PC-3 (cell line): ENCODE results near the gene ANTXR2. TPM values are rescaled to one million over a fixed set of nuclear protein-coding genes. Genes with fewer than 3 reads are reported as not detected.

Source experiments
- ATAC-seq: fragments of 200-7000 bp; cut with Tn5 transposase; 2 replicates; pipeline ENCODE4 v1.9.1; 2020; ENCODE audit warnings: mild to moderate bottlenecking, moderate library complexity
- BruUV-seq: library from RNA; stranded (reverse); fragments of 400-500 nt; replicated peaks from 2 replicates; lab custom pipeline; 2021; lab: Mats Ljungman, UMichigan
- CTCF ChIA-PET: fragments of 300-600 bp; sonication (Branson Sonifier 250); formaldehyde crosslinking; loops from one replicate; lab custom pipeline; 2022; ENCODE audit warnings: antibody characterized with exemption; lab: Charles Lee
- POLR2A ChIA-PET: fragments of 300-600 bp; sonication (Branson Sonifier 250); formaldehyde crosslinking; loops from one replicate; lab custom pipeline; 2022; ENCODE audit warnings: antibody characterized with exemption; ENCODE audit not compliant: unreplicated experiment; lab: Charles Lee
- DNase-seq: peaks from one replicate; pipeline ENCODE4 v3.0.0-alpha.2; 2015
- H2AFZ ChIP-seq: fragments of 300-600 bp; sonication (generic); 2 replicates; pipeline ENCODE4 v1.6.0; 2016; ENCODE audit warnings: antibody characterized with exemption, low read length
- H3F3A ChIP-seq: fragments of 300-600 bp; sonication (generic); one replicate; pipeline ENCODE4 v1.6.0; 2017; ENCODE audit warnings: antibody characterized with exemption, low read length, control low read depth, mild to moderate bottlenecking; ENCODE audit not compliant: unreplicated experiment
- H3K27ac ChIP-seq: fragments of 300-600 bp; sonication (generic); 2 replicates; pipeline ENCODE4 v1.5.1; 2016; ENCODE audit warnings: mild to moderate bottlenecking, low read length
- H3K27me3 ChIP-seq: fragments of 300-600 bp; sonication (generic); 2 replicates; pipeline ENCODE4 v1.6.1; 2016; ENCODE audit warnings: low read length, mixed read lengths
- H3K36me3 ChIP-seq: fragments of 300-600 bp; sonication (generic); 2 replicates; pipeline ENCODE4 v1.6.1; 2016; ENCODE audit warnings: low read depth, mixed run types, low read length, mixed read lengths
- H3K4me1 ChIP-seq: fragments of 300-600 bp; sonication (generic); 2 replicates; pipeline ENCODE4 v1.5.1; 2016; ENCODE audit warnings: low read length; ENCODE audit not compliant: insufficient read depth
- H3K4me2 ChIP-seq: fragments of 300-600 bp; sonication (generic); 2 replicates; pipeline ENCODE4 v1.6.0; 2016; ENCODE audit warnings: low read length
- H3K4me3 ChIP-seq: fragments of 300-600 bp; sonication (generic); 2 replicates; pipeline ENCODE4 v1.5.1; 2016; ENCODE audit warnings: mild to moderate bottlenecking, low read length, mixed read lengths
- H3K79me2 ChIP-seq: fragments of 300-600 bp; sonication (generic); 2 replicates; pipeline ENCODE4 v1.6.1; 2017; ENCODE audit warnings: low read length, mixed read lengths
- H3K9ac ChIP-seq: fragments of 300-600 bp; sonication (generic); 2 replicates; pipeline ENCODE4 v1.6.0; 2016; ENCODE audit warnings: mild to moderate bottlenecking, low read length
- H3K9me2 ChIP-seq: fragments of 300-600 bp; sonication (generic); replicated peaks from 2 replicates; pipeline ENCODE4 v1.6.1; 2016; ENCODE audit warnings: mixed run types, low read length, mixed read lengths
- H3K9me3 ChIP-seq: fragments of 300-600 bp; sonication (generic); 2 replicates; pipeline ENCODE4 v1.6.1; 2016; ENCODE audit warnings: low read length, mixed read lengths
- H4K20me1 ChIP-seq: fragments of 300-600 bp; sonication (generic); 2 replicates; pipeline ENCODE4 v1.6.1; 2016; ENCODE audit warnings: low read length, mixed read lengths
- EZH2 ChIP-seq: fragments of 300-600 bp; sonication (generic); IDR thresholded peaks from one replicate; pipeline ENCODE4 v1.6.1; 2017; ENCODE audit warnings: antibody characterized with exemption, mild to moderate bottlenecking, low read length; ENCODE audit not compliant: unreplicated experiment
- EZH2phosphoT487 ChIP-seq: fragments of 300-600 bp; sonication (generic); IDR thresholded peaks from 2 replicates; pipeline ENCODE4 v1.6.1; 2018; ENCODE audit warnings: mild to moderate bottlenecking, antibody characterized with exemption, low read length, borderline replicate concordance
- intact Hi-C: fragments of 100-400 bp; cut with micrococcal nuclease; formaldehyde crosslinking; loops from 2 replicates; pipeline ENCODE4 v1.9.0; 2023
- total RNA-seq: library from RNA; depleted of rRNA; stranded (reverse); fragments of >200 nt; gene quantifications from 2 replicates; pipeline ENCODE4 v1.2.3, GENCODE V29; 2014
- TF ChIP-seq, protein P1 (sequence below): fragments of 300-600 bp; sonication (generic); conservative IDR thresholded peaks from 2 replicates; pipeline ENCODE4 v1.5.1; 2017; ENCODE audit warnings: antibody characterized with exemption, low read depth, mild to moderate bottlenecking, low read length

ANTXR2 gene
- total RNA-seq, 1 experiment from 2014 or later, result 43.9 TPM

DNA sequence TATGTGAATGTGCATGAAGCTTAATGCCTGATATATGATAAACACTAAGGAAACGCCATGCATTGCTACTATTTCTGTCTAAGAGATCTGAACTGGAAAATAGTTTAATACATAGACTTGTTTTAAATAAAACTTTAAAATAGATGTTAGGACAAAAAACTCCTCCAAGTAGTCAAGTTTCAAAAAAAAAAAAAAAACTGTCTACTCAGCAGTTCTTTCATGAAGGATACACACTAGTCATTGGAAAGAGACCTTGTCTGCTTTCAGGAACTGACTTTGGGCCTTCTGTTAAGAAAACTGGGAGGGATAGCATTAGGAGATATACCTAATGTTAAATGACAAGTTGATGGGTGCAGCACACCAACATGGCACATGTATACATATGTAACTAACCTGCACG is 138.4 kb downstream of the ANTXR2 start:
- H2AFZ ChIP-seq, result no peak overlapping the region
- H3F3A ChIP-seq, result no peaks in the 10 kb centered on the region
- no peaks in the 10 kb centered on the region for H4K20me1 ChIP-seq
- ATAC-seq (no peak), DNase-seq (no peak)
- H3K27me3 ChIP-seq, result no peaks in the 10 kb centered on the region
- POLR2A ChIA-PET, result interaction anchor here (0.6 kb wide), 1 partner anchor 1954 kb away, joined by 4 read pairs; no protein-coding TSS in a partner anchor
- H3K4me3 ChIP-seq, result no peak overlapping the region
- no peaks in the 10 kb centered on the region for H3K79me2 ChIP-seq
- no peak overlapping the region for H3K4me2 ChIP-seq
- TF ChIP-seq EZH2phosphoT487, result no peak
- TF ChIP-seq EZH2, result no peak
- TF ChIP-seq, protein P1, sequence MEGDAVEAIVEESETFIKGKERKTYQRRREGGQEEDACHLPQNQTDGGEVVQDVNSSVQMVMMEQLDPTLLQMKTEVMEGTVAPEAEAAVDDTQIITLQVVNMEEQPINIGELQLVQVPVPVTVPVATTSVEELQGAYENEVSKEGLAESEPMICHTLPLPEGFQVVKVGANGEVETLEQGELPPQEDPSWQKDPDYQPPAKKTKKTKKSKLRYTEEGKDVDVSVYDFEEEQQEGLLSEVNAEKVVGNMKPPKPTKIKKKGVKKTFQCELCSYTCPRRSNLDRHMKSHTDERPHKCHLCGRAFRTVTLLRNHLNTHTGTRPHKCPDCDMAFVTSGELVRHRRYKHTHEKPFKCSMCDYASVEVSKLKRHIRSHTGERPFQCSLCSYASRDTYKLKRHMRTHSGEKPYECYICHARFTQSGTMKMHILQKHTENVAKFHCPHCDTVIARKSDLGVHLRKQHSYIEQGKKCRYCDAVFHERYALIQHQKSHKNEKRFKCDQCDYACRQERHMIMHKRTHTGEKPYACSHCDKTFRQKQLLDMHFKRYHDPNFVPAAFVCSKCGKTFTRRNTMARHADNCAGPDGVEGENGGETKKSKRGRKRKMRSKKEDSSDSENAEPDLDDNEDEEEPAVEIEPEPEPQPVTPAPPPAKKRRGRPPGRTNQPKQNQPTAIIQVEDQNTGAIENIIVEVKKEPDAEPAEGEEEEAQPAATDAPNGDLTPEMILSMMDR, result no peak
- intact Hi-C loops, result no loop called here
- H3K9me2 ChIP-seq, result no peaks in the 10 kb centered on the region
- no peaks in the 10 kb centered on the region for H3K36me3 ChIP-seq
- no peaks in the 10 kb centered on the region for H3K4me1 ChIP-seq
- CTCF ChIA-PET, result no interaction called here
- BruUV-seq, result no TSS peak
- no peak overlapping the region for H3K27ac ChIP-seq
- H3K9ac ChIP-seq, result no peak overlapping the region
- no peaks in the 10 kb centered on the region for H3K9me3 ChIP-seq

DNA sequence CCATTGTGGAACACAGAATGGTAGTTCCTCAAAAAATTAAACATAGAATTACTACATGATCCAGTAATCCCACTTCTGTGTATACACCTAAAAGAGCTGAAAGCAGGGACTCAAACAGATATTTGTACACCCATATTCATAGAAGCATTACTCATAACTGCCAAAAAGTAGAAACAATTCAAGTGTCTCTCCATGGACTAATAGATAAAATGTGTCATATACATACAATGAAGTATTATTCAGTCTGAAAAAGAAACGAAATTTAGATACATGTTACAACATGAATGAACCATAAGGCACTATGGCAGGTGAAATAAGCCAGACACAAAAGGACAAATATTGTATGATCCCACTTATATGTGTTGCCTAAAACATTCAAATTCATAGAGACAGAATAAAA is 145.1 kb downstream of the ANTXR2 start:
- TF ChIP-seq, protein P1, result no peak
- no peak for TF ChIP-seq EZH2phosphoT487
- TF ChIP-seq EZH2, result no peak
- ATAC-seq (no peak), DNase-seq (no peak)
- no peaks in the 10 kb centered on the region for H3K4me1 ChIP-seq
- no peak overlapping the region for H3K4me2 ChIP-seq
- H3K9ac ChIP-seq, result no peak overlapping the region
- no peak overlapping the region for H3K27ac ChIP-seq
- no peaks in the 10 kb centered on the region for H3K36me3 ChIP-seq
- no TSS peak for BruUV-seq
- H4K20me1 ChIP-seq, result no peaks in the 10 kb centered on the region
- H3K27me3 ChIP-seq, result no peaks in the 10 kb centered on the region
- CTCF ChIA-PET, result no interaction called here
- intact Hi-C loops, result no loop called here
- H3K9me2 ChIP-seq, result no peaks in the 10 kb centered on the region
- no peaks in the 10 kb centered on the region for H3K79me2 ChIP-seq
- H3K9me3 ChIP-seq, result no peaks in the 10 kb centered on the region
- no peak overlapping the region for H2AFZ ChIP-seq
- POLR2A ChIA-PET, result no interaction called here
- no peak overlapping the region for H3K4me3 ChIP-seq
- H3F3A ChIP-seq, result no peaks in the 10 kb centered on the region

DNA sequence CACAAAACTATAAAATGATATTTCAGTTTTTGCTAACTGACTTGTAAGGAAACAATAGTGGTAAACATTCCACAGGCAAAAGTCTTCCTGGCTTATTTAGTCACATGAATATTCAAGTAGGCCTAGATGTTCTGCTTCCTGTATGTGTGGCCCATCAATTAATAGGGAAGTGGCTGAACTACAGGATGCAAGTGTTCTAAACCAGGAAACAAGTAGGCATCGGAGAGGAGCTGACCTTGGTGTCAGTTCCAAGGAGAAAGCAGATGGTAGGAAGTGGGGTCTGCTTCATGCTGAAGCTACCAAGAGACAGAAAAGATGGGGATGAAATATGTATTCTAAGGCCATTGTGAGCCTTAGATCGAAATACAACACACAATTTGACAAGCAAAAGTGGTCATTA is 149.7 kb downstream of the ANTXR2 start:
- H3K9me3 ChIP-seq, result no peaks in the 10 kb centered on the region
- ATAC-seq (no peak), DNase-seq (no peak)
- no peak overlapping the region for H3K9ac ChIP-seq
- no peaks in the 10 kb centered on the region for H3F3A ChIP-seq
- no peak overlapping the region for H3K27ac ChIP-seq
- ChIA-PET CTCF (no interaction called here), POLR2A (no interaction called here)
- no peaks in the 10 kb centered on the region for H3K27me3 ChIP-seq
- TF ChIP-seq EZH2phosphoT487 (no peak), EZH2 (no peak)
- TF ChIP-seq, protein P1, result no peak
- no peaks in the 10 kb centered on the region for H3K9me2 ChIP-seq
- intact Hi-C loops, result no loop called here
- H3K79me2 ChIP-seq, result no peaks in the 10 kb centered on the region
- H2AFZ ChIP-seq, result no peak overlapping the region
- no peak overlapping the region for H3K4me2 ChIP-seq
- no peaks in the 10 kb centered on the region for H3K36me3 ChIP-seq
- no peak overlapping the region for H3K4me3 ChIP-seq
- no peaks in the 10 kb centered on the region for H4K20me1 ChIP-seq
- H3K4me1 ChIP-seq, result no peaks in the 10 kb centered on the region
- BruUV-seq, result no TSS peak
